SK-N-SH treated with all-trans-retinoic acid at 6 μM for 48 hours (cell line): ENCODE results near the gene IKZF3.

Experiments used
- ATAC-seq: fragments of 200-7000 bp; cut with Tn5 transposase; 3 replicates; pipeline ENCODE4 v1.9.1; 2020; ENCODE audit warnings: mild to moderate bottlenecking, moderate library complexity
- ARNTL ChIP-seq: fragments of 450-650 bp; formaldehyde crosslinking; IDR thresholded peaks from 2 replicates; pipeline ENCODE4 v1.5.0; 2020; ENCODE audit warnings: low read depth, mild to moderate bottlenecking, moderate library complexity, borderline replicate concordance
- ESRRG ChIP-seq: fragments of 250-450 bp; sonication (Bioruptor Pico); IDR thresholded peaks from 2 replicates; pipeline ENCODE4 v1.6.1; 2021; ENCODE audit warnings: mild to moderate bottlenecking
- GLIS3 ChIP-seq: fragments of 250-450 bp; sonication (Bioruptor Pico); IDR thresholded peaks from 2 replicates; pipeline ENCODE4 v1.5.0; 2020; ENCODE audit warnings: mild to moderate bottlenecking, moderate library complexity
- ISL1 ChIP-seq: fragments of 250-450 bp; sonication (Bioruptor Pico); IDR thresholded peaks from 2 replicates; pipeline ENCODE4 v2.1.2; 2022; ENCODE audit warnings: mild to moderate bottlenecking, moderate library complexity
- OSR1 ChIP-seq: fragments of 250-450 bp; sonication (Bioruptor Pico); IDR thresholded peaks from 2 replicates; pipeline ENCODE4 v1.8.0; 2022; ENCODE audit warnings: moderate library complexity, mild to moderate bottlenecking, inconsistent platforms
- PATZ1 ChIP-seq: fragments of 250-450 bp; sonication (Bioruptor Pico); IDR thresholded peaks from 2 replicates; pipeline ENCODE4 v1.8.0; 2020; ENCODE audit warnings: mild to moderate bottlenecking, moderate library complexity, borderline replicate concordance
- POU6F1 ChIP-seq: fragments of 250-450 bp; sonication (Bioruptor Pico); IDR thresholded peaks from 2 replicates; pipeline ENCODE4 v1.8.0; 2021; ENCODE audit warnings: low read depth, mild to moderate bottlenecking, moderate library complexity, borderline replicate concordance
- PPARA ChIP-seq: fragments of 250-450 bp; sonication (Bioruptor Pico); IDR thresholded peaks from 2 replicates; pipeline ENCODE4 v1.5.0; 2020; ENCODE audit warnings: mild to moderate bottlenecking, borderline replicate concordance
- SNAI2 ChIP-seq: fragments of 250-450 bp; sonication (Bioruptor Pico); IDR thresholded peaks from 2 replicates; pipeline ENCODE4 v1.5.0; 2020; ENCODE audit warnings: mild to moderate bottlenecking, moderate library complexity
- ZC3H10 ChIP-seq: fragments of 250-450 bp; sonication (Bioruptor Pico); IDR thresholded peaks from 2 replicates; pipeline ENCODE4 v1.5.1; 2021; ENCODE audit warnings: mild to moderate bottlenecking, moderate library complexity
- ZFP3 ChIP-seq: fragments of 250-450 bp; sonication (Bioruptor Pico); IDR thresholded peaks from 2 replicates; pipeline ENCODE4 v1.5.0; 2020; ENCODE audit warnings: mild to moderate bottlenecking, moderate library complexity
- ZFP30 ChIP-seq: fragments of 450-650 bp; formaldehyde crosslinking; IDR thresholded peaks from 2 replicates; pipeline ENCODE4 v1.5.0; 2022; ENCODE audit warnings: mild to moderate bottlenecking, moderate library complexity
- ZNF565 ChIP-seq: fragments of 450-650 bp; formaldehyde crosslinking; conservative IDR thresholded peaks from 2 replicates; pipeline ENCODE4 v1.5.0; 2020; ENCODE audit warnings: low read depth, mild to moderate bottlenecking, moderate library complexity
- ZNF8 ChIP-seq: fragments of 450-650 bp; formaldehyde crosslinking; IDR thresholded peaks from 2 replicates; pipeline ENCODE4 v1.5.0; 2020; ENCODE audit warnings: mild to moderate bottlenecking, moderate library complexity
- TF ChIP-seq, protein P1 (sequence below): fragments of 250-450 bp; sonication (Bioruptor Pico); IDR thresholded peaks from 2 replicates; pipeline ENCODE4 v1.5.0; 2020; ENCODE audit warnings: mild to moderate bottlenecking, moderate library complexity
- TF ChIP-seq, protein P2 (sequence below): fragments of 250-450 bp; sonication (Bioruptor Pico); IDR thresholded peaks from 2 replicates; pipeline ENCODE4 v1.5.1; 2021; ENCODE audit warnings: mild to moderate bottlenecking, moderate library complexity

Gene IKZF3

DNA sequence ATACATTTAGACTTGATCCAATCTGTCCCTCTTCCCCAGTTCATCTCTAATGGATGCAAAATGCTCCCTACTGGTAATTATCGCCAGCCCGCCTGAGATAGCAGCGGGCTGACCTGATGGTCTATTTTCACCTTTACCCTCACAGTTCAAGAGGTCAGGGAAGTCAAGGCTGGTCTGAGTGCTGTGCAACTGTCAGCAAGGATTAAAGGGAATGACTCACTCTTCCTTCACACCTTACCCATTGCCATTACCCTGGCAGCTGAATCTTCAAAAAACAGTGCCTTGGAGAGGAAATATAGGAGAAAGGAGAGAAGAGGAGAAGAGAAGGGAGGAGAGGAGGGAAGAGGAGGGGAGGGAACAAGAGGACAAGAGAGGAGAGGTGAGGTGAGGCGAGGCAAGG lies 90.1 kb downstream of the IKZF3 start:
- TF ChIP-seq ESRRG, result no peak
- no peak for TF ChIP-seq PPARA (CRISPR knock-in tag)
- no peak for TF ChIP-seq ZFP30 (CRISPR knock-in tag)
- TF ChIP-seq ISL1 (CRISPR knock-in tag), result no peak
- TF ChIP-seq ZNF565 (CRISPR knock-in tag), result no peak
- TF ChIP-seq, all 23 proteins: peak for 0
- no peak for ATAC-seq

GRCh38 chr17:39772987-39773934 lies 90.9 kb downstream of the IKZF3 start:
- no peak for TF ChIP-seq ZNF8 (CRISPR knock-in tag)
- no peak for TF ChIP-seq PATZ1 (CRISPR knock-in tag)
- TF ChIP-seq ZC3H10 (CRISPR knock-in tag), result no peak
- TF ChIP-seq, protein P1, sequence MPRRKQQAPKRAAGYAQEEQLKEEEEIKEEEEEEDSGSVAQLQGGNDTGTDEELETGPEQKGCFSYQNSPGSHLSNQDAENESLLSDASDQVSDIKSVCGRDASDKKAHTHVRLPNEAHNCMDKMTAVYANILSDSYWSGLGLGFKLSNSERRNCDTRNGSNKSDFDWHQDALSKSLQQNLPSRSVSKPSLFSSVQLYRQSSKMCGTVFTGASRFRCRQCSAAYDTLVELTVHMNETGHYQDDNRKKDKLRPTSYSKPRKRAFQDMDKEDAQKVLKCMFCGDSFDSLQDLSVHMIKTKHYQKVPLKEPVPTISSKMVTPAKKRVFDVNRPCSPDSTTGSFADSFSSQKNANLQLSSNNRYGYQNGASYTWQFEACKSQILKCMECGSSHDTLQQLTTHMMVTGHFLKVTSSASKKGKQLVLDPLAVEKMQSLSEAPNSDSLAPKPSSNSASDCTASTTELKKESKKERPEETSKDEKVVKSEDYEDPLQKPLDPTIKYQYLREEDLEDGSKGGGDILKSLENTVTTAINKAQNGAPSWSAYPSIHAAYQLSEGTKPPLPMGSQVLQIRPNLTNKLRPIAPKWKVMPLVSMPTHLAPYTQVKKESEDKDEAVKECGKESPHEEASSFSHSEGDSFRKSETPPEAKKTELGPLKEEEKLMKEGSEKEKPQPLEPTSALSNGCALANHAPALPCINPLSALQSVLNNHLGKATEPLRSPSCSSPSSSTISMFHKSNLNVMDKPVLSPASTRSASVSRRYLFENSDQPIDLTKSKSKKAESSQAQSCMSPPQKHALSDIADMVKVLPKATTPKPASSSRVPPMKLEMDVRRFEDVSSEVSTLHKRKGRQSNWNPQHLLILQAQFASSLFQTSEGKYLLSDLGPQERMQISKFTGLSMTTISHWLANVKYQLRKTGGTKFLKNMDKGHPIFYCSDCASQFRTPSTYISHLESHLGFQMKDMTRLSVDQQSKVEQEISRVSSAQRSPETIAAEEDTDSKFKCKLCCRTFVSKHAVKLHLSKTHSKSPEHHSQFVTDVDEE (CRISPR knock-in tag), result no peak
- no peak for TF ChIP-seq OSR1 (CRISPR knock-in tag)
- no peak for TF ChIP-seq ARNTL (CRISPR knock-in tag)
- no peak for TF ChIP-seq SNAI2 (CRISPR knock-in tag)
- TF ChIP-seq, all 23 proteins: peak for 0
- ATAC-seq, result no peak

DNA sequence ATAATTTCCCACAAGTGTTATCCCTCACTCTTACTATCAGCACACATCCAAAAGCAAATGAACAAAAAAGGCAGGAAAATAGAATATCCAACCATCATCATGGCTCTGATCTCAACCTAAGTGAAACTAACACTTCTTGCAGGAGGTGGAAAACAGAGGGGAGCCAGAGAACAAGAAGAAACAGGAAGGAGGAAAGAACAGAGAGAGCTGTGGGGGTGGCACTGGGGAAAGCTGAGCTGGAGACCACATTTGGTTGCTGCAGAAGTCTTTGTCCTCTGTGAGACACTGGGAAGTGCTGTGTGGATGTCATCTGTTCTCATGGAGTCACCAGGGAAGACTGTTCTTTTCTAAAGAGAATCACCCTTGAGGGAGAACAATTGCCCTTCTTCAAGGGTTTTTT lies 91.7 kb downstream of the IKZF3 start:
- ATAC-seq, result no peak
- TF ChIP-seq ZC3H10 (CRISPR knock-in tag) (no peak), ARNTL (CRISPR knock-in tag) (no peak)

GRCh38 chr17:39769974-39770587 lies 94.0 kb downstream of the IKZF3 start:
- TF ChIP-seq ISL1 (CRISPR knock-in tag), result no peak
- no peak for TF ChIP-seq ZFP3 (CRISPR knock-in tag)
- no peak for TF ChIP-seq ZFP30 (CRISPR knock-in tag)
- no peak for TF ChIP-seq ZNF565 (CRISPR knock-in tag)
- no peak for TF ChIP-seq SNAI2 (CRISPR knock-in tag)
- TF ChIP-seq GLIS3 (CRISPR knock-in tag), result no peak
- TF ChIP-seq POU6F1 (CRISPR knock-in tag), result no peak
- no peak for TF ChIP-seq ZNF8 (CRISPR knock-in tag)
- TF ChIP-seq, protein P2, sequence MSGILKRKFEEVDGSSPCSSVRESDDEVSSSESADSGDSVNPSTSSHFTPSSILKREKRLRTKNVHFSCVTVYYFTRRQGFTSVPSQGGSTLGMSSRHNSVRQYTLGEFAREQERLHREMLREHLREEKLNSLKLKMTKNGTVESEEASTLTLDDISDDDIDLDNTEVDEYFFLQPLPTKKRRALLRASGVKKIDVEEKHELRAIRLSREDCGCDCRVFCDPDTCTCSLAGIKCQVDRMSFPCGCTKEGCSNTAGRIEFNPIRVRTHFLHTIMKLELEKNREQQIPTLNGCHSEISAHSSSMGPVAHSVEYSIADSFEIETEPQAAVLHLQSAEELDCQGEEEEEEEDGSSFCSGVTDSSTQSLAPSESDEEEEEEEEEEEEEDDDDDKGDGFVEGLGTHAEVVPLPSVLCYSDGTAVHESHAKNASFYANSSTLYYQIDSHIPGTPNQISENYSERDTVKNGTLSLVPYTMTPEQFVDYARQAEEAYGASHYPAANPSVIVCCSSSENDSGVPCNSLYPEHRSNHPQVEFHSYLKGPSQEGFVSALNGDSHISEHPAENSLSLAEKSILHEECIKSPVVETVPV, result no peak
- TF ChIP-seq, all 23 proteins: peak for 0
- no peak for ATAC-seq

GRCh38 chr17:39767147-39767546 lies 97.0 kb downstream of the IKZF3 start:
- TF ChIP-seq OSR1 (CRISPR knock-in tag), result no peak
- no peak for ATAC-seq
